ENCODE measurements around the gene GGT1.
"Not testable (repeated sequence)": the region's sequence is repeated elsewhere in the genome, so short reads cannot be mapped to it uniquely, and the experiment has no call there.

GGT1 gene

DNA sequence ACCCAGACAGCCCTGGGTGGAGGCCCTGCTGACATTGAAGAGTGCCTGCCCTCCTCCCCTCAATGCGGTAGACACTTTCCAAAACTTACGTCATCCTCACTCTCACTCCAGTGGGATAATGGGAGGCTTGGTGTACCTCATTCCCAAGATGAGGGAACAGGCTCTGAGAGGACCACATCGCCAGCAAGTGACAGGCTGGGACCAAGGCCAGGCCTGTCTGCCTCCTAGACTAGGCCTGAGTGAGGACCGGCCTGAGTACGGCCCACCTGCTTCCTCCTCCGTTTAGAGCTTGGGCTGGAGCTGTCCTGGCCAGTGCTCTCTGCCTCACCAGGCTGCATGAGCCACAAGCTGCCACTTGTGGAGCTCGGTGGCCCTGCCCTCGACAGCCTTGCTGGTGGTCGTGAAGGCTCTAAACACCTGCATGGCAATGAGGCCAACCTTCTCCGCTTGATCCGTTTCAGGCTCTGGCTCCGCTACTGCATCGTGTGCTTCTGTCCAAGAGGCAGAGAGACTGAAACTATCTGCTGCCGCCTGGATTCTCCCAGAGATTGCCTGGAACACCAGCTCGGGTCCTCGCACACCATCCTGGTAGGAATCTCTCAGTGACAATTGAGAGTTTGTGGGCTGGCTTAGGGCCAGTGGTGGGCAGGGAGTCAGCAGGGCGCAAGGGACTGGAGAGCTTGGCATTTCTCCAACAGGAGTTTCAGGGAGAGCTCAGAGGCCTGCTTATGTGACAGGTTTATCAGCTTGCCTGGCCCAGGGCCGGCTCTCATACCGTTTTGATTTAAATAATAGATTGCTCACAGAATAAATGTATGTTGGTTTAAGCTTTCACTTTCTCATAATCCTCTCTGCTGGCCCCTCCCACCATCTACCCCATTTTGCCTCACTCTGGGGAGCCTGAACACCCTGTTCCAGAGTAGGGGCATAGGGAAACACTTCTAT, 19.5 kb upstream of the GGT1 start:
- no peak for DNase-seq (ENCODE audit: low read depth in 1 of 2, low spot score in 1 of 2)

DNA sequence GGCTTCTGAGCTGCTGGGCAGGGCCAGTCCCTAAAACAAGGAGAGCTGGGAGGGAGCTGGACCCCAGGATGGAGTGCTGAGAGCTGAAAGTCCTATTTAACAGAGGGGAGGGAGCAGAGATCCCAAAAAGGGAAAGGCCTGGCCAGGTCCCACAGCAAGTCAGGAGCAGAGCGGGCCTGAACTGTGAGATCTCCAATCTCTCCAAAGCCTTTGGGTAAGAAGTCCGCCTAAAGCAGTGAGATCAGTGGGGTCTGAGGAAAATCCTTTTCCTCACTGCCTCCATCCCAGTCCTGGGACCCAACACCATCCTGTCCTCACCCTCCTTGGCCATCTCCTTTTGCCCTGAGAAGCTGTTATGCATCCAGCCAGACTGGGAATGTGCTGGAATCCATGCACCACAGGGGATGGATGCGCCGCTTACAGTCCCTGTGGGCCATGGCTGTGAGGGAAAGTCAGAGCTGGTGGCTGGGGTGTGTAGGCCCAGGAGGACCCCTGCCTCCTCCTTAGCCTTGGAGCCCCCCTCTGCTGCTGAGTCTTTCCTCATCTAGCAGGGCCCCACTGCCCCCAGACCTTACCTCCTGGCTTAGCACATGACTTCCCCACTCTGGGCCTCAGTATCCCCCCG, 18.7 kb upstream of the GGT1 start:
- no peak for DNase-seq (ENCODE audit: low read depth in 1 of 2, low spot score in 1 of 2)

DNA sequence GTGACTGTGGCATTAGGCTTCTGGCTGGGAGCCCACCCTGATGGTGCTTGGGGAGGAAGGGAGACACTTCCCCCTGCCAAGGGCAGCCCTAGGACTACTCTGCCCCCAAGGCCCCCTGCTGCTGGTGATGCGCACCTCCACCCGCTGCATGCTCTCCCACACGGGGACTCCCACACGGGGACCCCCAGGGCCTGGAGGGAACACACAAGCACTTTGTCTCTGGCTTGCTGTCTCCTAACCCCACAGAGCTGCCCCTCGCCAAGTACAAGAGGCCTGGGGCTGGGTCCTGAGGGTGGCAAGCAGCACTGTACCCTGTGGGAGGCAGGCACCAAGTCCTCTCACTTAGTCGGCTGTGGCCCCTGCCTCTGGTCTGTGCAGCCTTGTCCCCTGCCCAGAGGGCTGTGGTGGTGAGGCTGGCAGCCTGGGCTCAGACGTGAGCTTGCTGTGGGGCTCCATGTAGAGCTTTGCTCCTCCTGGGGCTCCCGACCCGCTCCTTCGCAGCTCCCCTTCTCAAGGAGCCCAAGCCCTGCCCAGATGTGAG, 18.1 kb upstream of the GGT1 start:
- DNase-seq (ENCODE audit: low read depth in 1 of 2, low spot score in 1 of 2), result no peak

DNA sequence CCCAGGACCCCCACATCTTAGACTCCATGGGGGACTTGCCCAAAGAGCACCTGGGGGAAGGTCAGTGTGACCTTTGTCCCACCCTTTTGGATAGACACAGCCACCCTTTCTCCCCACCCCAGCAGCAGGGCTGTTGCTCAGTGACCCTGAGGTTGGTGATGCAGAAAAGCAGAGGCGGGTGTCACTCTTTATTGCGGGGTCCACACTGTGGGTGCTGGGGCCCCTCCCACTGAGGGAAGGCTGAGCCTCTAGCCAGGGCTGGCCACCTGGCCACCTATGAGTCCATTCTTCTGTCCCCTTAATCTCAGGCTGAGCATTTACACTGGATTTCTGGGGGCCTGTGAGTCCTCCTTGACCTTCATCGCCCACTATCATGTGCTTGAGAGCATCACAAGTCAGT, 17.5 kb upstream of the GGT1 start:
- DNase-seq (ENCODE audit: low read depth in 1 of 2, low spot score in 1 of 2), result no peak

DNA sequence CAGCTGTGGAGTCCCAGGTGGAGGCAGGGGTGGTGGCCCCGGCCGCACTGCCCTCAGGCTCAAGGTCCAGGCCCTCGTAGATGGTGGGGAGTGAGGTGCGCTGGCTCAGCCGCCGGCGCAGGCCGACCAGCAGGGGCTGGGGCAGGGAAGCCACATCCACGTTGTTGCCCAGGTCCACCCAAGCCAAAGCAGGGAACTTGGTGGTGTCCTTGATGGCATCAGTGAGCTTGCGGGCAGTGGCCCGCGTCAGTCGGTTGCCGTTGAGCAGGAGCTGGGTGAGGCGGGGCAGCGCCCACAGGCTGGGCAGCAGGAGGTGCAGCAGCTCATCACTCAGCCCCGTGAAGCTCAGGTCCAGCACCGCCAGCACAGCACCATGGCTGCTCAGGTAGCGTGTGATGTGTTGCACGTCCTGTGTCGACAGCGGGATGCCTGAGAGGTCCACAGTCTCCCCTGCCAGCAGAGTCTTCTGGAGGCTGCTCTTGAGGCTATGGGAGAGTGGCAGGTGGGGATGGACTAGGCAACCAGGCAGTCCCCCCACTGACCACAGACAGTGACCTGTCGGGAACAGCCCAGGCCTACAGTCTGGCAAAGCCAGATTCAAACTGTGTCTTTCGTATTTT, 17.0 kb upstream of the GGT1 start:
- no peak for DNase-seq (ENCODE audit: low read depth in 1 of 2, low spot score in 1 of 2)

DNA sequence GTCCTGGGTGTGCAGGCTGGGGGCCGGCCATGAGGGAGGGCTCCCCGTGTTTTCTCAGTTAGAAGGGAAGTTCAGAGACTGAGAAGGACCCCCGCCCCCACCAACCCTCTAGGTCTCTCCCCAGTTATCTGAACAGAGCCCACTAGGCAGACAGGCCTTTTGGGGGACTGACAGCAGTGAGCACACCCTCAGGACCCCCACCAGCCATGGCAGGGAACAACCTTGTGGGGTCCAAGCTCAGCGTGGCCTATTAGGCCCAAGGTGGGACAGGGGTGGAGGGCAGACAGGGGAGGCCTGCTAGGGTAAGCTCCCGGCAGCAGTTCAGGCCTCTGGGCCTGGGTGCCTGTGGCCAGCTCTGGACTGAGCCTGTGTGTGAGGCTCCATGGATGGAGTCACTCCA, 15.7 kb upstream of the GGT1 start:
- no peak for DNase-seq (ENCODE audit: low read depth in 1 of 2, low spot score in 1 of 2)

DNA sequence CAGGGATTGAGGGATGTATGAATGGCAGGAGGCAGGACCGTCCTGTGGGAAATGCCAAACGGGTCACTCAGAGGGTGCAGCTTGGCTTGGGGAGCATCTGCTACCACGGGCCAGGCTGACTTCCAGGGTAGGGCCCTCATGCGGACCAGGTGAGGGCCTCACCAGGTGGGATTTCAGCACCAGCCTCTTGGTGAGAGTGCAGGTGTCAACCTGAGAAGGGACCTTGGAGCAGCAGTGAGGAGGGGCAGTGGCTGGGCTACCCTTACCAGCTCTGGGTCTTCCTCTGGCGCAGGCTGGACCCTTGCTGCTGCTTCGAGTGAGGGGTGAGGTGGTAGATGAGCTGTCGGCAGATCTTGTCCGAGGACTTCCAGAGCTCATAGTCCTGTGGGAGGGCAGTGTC, 15.0 kb upstream of the GGT1 start:
- no peak for DNase-seq (ENCODE audit: low read depth in 1 of 2, low spot score in 1 of 2)

DNA sequence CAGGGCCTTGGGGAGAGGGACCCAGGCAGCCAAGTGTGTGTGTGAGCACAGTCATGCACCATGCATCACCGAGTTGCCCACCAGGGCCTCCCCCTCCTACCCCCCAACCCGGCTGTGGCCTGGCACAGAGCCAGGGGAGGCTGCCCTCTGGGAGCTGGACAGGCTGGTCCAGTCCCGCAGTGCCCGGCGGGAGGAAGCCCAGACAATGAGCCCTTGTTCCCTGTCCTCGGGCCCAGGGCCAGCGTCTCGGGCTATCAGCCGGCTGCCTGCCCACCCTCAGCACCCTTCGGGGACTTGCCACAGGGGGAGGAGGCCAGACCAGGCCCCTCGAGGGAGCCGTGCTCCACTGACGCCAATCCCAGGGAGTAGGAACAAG, 14.6 kb upstream of the GGT1 start:
- no peak for DNase-seq (ENCODE audit: low read depth in 1 of 2, low spot score in 1 of 2)

DNA sequence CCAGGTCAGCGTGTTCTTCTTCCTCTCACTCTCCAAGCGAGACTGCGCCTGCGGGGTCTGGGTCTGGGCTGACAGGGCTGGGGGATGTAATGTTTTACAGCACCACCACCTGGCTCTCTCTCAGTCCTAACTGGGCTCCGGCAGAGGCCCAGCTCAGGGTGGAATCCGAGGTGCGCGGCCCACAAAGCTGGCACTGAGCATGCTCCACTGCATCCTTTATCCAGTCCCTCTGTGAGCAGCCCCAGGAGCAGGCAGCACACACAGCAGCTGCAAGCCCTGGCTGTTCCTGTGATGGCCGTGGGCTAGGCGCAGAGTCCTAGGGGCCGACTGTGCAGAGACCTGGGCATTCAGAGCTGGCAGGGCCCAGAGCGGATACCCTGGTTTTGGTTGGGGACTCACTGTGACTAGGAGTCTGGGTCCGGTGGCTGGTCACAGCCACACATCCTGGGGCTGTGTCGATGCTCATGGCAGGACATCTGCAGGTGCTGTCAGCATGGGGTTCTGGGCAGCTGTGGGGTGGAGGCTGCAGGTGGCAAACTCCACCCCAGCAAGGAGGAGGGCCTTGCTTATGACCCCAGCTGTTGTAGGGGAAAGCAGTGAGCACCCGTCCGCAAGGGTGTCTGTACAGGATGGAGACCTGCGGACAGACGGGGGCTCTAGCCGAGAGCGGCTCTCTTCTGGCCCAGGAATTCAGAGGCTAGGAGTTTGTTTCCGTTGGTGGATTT, 14.1 kb upstream of the GGT1 start:
- DNase-seq (ENCODE audit: low read depth in 1 of 2, low spot score in 1 of 2), result no peak

DNA sequence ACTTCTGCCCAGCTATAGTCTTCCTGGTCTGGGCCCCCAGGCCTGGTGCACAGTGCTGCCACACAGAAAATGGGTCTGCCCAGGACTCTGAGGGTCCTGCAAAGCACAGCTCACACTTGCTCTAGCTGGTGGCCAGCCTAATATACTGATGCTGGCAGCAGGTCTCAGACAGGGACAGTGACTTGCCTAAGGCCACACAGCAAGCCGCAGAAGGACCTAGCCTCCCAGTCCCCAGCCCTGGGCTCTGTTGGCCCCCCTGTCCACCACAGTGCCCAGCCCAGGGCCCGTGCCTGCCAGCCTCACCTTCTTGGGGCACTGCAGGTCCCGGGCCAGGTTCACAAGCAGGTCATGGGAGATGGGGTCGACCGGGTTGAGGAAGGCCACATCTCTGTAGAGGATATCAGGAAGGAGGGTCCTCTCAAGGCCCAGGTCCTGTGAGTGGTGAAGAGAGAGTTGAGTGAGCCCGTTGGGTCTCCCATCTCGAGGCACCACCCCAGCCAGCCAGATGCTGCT, 13.4 kb upstream of the GGT1 start:
- DNase-seq (ENCODE audit: low read depth in 1 of 2, low spot score in 1 of 2), result no peak

DNA sequence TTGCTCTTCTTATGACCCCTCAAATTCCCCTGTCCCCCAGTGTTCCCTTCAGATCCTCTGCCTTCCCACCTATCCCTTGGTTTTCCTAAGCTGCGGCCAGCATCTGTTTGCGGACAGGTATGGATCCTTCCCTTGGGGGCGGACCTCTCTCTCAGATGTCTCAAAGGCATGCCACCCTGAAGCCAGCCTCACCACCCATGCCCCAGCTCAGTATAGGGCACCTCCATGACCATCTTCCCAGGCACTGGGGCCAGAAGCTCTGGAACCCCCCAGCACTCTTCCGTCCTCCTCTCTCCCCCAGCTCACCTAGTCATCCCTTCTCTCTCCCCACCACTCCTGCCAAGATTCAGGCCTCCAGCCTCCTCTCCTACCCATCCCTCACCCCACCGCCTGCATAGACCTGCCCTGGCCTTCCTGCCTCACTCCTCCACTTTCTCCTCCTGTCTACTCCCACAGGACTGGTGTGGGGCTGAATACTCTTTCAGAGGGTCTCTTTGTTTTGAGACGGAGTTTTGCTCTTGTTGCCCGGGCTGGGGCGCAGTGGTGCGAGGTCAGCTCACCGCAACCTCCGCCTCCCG, 12.3 kb upstream of the GGT1 start:
- DNase-seq (ENCODE audit: low read depth in 1 of 2, low spot score in 1 of 2), result no peak

DNA sequence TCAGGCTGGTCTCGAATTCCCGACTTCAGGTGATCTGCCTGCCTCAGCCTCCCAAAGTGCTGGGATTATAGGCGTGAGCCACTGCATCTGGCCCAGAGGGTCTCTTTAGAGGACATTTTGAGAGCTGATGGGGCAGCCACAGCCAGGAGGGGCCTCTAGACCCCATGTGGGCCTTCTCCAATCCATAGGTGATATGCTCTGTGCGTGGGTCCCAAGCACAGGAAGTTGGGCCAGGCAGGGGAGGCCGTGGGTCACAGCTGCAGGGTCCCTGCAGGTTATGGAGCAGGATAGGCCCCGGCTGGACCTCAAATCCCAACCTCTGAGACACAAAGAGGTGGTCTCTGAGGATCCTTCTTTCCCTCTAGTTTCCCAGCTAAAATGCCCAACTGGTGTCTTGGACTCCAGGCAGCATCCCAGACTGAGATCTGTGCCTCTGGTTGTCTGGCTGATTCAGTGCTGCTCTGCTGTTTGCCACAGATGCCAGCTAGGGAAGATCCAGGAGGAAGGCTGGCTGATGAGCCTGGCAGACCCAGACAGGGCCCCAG, 11.6 kb upstream of the GGT1 start:
- DNase-seq (ENCODE audit: low read depth in 1 of 2, low spot score in 1 of 2), result no peak

DNA sequence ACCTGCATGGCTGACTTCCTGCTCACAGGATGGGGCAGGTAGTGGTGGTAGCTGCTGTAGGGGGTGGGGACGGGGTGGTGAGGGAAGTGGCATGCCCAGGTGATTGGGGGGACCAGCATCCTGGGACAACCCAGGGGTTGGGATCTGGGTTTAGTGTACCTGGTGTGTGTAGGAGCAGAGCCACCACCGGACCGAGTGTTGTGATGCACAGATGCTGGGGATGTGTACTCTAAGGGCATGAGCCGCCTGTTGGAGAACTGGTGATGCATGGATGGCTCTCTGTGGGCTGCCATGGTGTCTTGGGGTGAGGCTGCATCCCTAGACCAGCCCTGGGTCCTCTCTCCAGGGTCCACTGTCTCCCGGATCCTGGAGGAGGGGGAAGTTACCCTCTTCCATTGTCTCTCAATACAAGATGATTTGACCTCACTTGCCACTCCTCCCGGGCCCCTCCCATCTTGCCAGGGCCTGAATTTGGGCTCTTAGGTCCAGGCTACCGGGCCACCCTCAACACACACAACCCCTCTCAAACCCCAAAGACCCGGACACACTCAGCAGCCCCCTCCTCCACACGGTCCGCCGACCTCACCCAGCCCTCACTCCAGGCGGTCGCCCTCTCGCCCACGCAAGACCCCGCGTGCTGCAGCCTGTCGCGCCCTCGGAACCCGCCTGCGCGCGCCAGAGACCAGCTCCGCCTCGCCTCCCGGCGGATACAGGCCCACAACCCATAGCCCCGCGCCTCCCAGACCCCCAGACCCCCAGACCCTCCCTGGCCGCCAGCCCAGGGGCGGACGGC, 10.7 kb upstream of the GGT1 start:
- DNase-seq (ENCODE audit: low read depth in 1 of 2, low spot score in 1 of 2), result no peak

DNA sequence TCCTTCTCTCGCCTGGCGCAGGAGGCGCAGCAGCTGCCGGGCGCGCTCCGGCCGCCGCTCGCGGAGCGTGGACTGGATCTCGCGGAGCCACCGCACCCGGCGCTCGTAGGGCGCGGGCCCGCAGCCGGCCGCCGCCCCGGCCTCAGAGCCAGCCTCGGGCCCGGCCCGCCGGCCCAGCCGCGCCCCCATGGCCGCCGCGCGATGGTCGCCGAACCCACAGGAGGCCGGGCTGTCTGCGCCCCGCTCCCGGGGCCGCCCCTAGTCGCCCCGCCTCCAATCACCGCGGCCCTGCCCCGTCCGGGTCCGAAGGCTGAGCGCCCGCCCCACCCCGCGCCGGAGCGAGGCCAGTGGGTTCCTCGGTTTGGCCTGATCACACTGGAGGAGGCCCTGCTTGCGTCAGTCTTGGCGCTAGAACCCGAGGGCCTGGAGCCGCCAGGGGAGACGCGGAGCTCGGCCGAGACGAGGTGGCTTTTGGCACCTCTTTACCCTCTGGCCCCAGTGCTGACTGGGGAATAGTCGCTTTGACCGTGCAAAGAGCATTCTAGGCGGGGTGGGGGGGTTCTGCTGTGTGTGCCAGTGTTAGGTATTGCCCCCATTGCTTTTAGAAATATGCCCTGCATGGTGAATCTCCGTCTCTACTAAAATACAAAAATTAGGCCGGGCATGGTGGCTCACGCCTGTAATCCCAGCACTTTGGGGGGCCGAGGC, 10.0 kb upstream of the GGT1 start, which contains the start of gene LRRC75B:
Gene LRRC75B, minus strand, starts transcription at position 223 of the 708 bp plus-strand sequence. Its CDS starts 34 bp downstream, at position 189.
- no peak for DNase-seq (ENCODE audit: low read depth in 1 of 2, low spot score in 1 of 2)

DNA sequence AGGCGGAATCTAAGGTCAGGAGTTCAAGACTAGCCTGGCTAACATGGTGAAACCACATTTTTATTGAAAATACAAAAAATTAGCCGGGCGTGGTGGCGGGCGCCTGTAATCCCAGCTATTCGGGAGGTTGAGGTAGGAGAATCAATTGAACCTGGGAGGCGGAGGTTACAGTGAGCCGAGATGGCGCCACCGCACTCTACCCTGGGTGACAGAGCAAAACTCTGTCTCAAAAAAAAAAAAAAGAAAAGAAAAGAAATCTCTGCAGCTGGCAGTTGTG, 9.5 kb upstream of the GGT1 start:
- DNase-seq (ENCODE audit: low read depth in 1 of 2, low spot score in 1 of 2), result not testable (repeated sequence)

DNA sequence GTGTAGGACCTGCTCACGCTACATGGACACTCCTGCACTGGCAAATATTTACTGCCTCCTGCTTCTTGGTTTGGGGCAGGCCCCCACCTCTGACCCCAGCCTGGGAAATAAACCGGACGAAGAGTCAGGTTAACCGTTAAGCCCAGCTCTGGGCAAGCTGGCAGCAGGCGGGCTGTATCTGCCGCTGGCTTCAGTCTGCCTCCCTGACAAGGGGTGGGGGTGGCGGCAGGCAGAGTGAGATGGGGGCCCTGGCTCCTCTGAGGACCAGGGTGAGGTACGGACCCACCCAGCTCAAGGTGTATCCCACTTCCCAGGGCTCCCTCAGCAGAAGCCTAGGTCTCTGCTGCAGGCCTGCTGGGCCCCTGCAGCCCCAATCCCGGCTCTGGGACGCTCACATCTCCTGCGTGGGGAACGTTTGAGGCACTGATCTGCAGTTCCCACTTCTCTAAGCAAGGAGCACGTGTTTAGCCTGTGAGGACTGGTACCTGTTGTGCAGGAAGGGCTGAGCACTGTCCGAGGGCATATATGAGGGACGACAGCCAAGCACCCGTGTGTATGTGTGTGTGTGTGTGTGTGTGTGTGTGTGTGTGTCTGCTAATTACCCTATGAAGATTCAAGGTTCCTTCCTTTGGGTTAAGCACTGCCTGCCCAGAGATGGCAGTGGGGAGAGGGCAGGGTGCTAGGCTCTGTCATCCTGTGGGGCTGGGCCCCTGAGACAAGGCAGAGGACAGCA, 9.0 kb upstream of the GGT1 start:
- DNase-seq (ENCODE audit: low read depth in 1 of 2, low spot score in 1 of 2), result no peak

DNA sequence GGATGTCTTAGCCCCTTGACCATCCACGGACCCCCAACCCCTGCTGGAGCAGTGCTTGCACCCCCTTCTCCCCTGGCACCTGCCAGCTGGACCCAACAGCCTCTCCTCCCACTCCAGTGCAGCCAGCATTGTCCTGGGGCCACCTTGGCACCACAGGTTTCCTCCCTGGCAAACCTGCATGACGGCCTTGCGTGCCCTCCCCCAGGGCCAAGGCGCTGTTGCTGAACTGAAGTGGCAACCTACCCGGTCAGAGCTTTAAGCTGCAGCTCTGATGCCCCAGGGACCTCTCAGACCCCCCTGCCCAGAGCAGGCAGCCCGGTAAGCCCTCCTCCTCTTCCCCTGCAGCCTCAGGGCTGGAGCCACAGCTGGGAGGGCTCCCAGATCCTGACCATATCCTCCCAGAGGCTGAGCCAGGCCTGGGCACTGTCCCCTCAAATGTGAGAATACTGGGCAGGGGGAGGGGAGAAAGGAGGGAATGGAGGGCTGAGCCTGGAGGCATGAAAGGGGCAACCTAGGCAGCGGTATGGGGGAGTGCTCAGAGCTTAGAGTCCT, 8.3 kb upstream of the GGT1 start:
- DNase-seq (ENCODE audit: low read depth in 1 of 2, low spot score in 1 of 2), result no peak

DNA sequence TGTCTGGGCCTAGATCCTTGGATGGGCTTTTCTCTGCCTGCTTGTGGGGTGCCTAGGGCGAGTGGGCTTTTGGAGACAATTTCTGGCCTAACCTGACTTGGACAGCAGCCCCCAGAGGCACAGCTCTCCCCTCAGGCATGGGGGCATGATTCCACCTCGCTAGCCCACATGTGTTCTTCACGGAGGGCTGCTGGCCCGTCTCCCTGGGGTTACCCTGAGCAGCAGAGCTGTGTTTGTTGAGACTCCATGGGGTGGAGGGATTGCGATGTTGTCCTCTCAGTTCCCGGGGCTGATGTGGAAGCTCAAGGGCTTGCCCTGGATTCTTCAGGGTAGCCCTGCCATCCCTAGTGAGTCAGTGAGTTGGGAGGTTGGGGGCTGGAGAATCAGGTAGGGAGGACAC, 7.8 kb upstream of the GGT1 start:
- DNase-seq (ENCODE audit: low read depth in 1 of 2, low spot score in 1 of 2), result no peak
